DOHH2 (cell line): ENCODE data around the gene DEDD2.

Source experiments
- EZH2phosphoT487 ChIP-seq: fragments of 200-600 bp; sonication (generic); IDR thresholded peaks from 2 replicates; pipeline ENCODE4 v1.6.1; 2017; ENCODE audit warnings: borderline replicate concordance, mild to moderate bottlenecking, antibody characterized with exemption, low read length, moderate library complexity, mixed read lengths
- TF ChIP-seq, protein P1 (sequence below): fragments of 200-600 bp; sonication (generic); IDR thresholded peaks from one replicate; pipeline ENCODE4 v1.5.1; 2014; ENCODE audit warnings: antibody characterized with exemption, mild to moderate bottlenecking, low read depth, low read length; ENCODE audit not compliant: poor library complexity, severe bottlenecking

DNA sequence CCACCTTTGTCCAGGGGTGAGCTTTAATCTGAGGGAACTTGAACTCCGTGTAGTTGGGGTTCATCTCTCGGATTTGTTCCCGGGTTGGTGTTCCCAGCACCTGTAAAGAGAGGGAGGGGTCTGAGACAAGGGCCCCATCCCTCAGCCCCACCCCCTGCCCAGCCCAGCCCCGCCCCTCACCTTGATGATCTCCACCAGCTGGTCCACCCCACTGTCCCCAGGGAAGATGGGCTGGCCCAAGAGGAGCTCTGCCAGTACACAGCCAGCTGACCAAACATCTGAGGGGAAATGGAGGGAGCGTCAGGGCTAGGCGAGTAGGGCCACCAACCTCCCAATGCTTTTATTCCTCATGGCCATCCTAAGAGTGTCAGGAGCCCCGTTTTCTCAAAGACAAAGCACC, 15.6 kb upstream of the DEDD2 start:
- TF ChIP-seq, protein P1, sequence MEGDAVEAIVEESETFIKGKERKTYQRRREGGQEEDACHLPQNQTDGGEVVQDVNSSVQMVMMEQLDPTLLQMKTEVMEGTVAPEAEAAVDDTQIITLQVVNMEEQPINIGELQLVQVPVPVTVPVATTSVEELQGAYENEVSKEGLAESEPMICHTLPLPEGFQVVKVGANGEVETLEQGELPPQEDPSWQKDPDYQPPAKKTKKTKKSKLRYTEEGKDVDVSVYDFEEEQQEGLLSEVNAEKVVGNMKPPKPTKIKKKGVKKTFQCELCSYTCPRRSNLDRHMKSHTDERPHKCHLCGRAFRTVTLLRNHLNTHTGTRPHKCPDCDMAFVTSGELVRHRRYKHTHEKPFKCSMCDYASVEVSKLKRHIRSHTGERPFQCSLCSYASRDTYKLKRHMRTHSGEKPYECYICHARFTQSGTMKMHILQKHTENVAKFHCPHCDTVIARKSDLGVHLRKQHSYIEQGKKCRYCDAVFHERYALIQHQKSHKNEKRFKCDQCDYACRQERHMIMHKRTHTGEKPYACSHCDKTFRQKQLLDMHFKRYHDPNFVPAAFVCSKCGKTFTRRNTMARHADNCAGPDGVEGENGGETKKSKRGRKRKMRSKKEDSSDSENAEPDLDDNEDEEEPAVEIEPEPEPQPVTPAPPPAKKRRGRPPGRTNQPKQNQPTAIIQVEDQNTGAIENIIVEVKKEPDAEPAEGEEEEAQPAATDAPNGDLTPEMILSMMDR, result no peak
- no peak for TF ChIP-seq EZH2phosphoT487
